Calu3 (cell line): ENCODE results near the gene PANK3. TPM values are rescaled to one million over a fixed set of nuclear protein-coding genes. Genes with fewer than 3 reads are reported as not detected.

Source experiments
- BruUV-seq: library from RNA; stranded (reverse); fragments of 400-500 nt; replicated peaks from 2 replicates; lab custom pipeline; 2021; lab: Mats Ljungman, UMichigan
- CTCF ChIA-PET: fragments of 300-600 bp; sonication (Branson Sonifier 250); formaldehyde crosslinking; loops from one replicate; lab custom pipeline; 2022; ENCODE audit warnings: antibody characterized with exemption; lab: Charles Lee
- DNase-seq: peaks from one replicate; pipeline ENCODE4 v3.0.0; 2022
- H3K27ac Mint-ChIP-seq: one replicate; pipeline ENCODE4 v1.8.0; 2022; ENCODE audit warnings: mixed read lengths; ENCODE audit not compliant: unreplicated experiment
- H3K27me3 Mint-ChIP-seq: one replicate; pipeline ENCODE4 v1.8.0; 2022; ENCODE audit warnings: mixed read lengths; ENCODE audit not compliant: unreplicated experiment
- H3K36me3 Mint-ChIP-seq: one replicate; pipeline ENCODE4 v1.8.0; 2022; ENCODE audit warnings: mild to moderate bottlenecking, moderate library complexity, mixed read lengths; ENCODE audit not compliant: insufficient read depth, unreplicated experiment
- H3K4me1 Mint-ChIP-seq: one replicate; pipeline ENCODE4 v1.8.0; 2022; ENCODE audit warnings: mild to moderate bottlenecking, low read depth, mixed read lengths; ENCODE audit not compliant: unreplicated experiment
- H3K4me3 Mint-ChIP-seq: one replicate; pipeline ENCODE4 v1.8.0; 2022; ENCODE audit warnings: mild to moderate bottlenecking, low read depth, moderate library complexity, mixed read lengths; ENCODE audit not compliant: unreplicated experiment
- H3K9me3 Mint-ChIP-seq: one replicate; pipeline ENCODE4 v1.8.0; 2022; ENCODE audit warnings: low read depth, mixed read lengths; ENCODE audit not compliant: unreplicated experiment
- intact Hi-C: fragments of 100-400 bp; cut with micrococcal nuclease; formaldehyde crosslinking; loops from one replicate; pipeline ENCODE4 v1.10.0; 2022; ENCODE audit not compliant: unreplicated experiment
- total RNA-seq: library from RNA; stranded (reverse); gene quantifications from 2 replicates; pipeline ENCODE4 v1.2.3, GENCODE V29; 2022
- TF ChIP-seq, protein P1 (sequence below): fragments of 200-600 bp; IDR thresholded peaks from one replicate; pipeline ENCODE4 v1.8.0; 2022; ENCODE audit warnings: antibody characterized with exemption; ENCODE audit not compliant: unreplicated experiment

The PANK3 gene
- total RNA-seq, 1 experiment from 2014 or later, result 116 TPM

DNA sequence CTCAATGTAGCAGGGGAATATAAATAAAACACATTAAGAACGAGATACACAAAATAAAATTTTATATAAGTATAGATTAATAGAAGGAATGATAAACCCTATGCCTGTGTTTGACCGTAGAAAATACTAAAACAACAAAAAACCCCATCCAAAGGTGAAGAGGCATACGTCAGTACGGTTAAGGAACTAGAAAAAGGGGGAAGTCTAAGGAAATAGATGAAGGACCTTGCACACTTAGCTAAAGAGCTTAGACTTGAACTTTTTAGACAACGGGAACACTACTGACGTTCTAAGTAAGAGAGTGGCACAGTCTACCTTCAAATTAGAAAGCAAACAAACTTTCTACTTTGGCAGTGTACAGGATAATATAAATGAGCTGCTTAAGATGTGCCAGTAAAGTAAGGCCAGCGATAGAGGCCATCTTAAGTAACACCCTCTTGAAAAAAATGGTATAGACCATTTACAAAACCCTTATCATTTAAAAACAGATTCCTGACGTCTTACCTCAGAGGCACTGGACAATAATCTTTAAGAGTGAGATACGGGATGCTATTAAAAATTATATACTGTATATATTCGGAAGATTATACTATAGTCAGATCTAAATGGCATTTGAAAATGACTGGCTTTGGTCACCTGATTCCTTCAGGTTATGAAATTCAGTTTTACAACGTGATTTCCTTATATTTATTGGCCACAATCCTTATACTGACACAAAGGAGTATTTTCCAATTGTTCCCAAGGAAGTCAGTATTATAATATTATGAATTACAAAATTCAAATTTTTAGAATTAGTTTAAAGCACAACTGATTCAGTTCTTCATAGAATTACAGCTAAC, 8.5 kb downstream of the PANK3 start:
- no peak overlapping the region for H3K27ac Mint-ChIP-seq
- H3K4me1 Mint-ChIP-seq, result peaks cover 15% of the 10 kb centered on the region
- intact Hi-C loops, result loop anchor here (10.0 kb wide), 1 partner anchor 1014 kb away; the partner anchor contains the start of gene SPDL1
- H3K36me3 Mint-ChIP-seq, result peaks cover 35% of the 10 kb centered on the region
- CTCF ChIA-PET, result no interaction called here
- H3K4me3 Mint-ChIP-seq, result no peak overlapping the region
- TF ChIP-seq, protein P1, sequence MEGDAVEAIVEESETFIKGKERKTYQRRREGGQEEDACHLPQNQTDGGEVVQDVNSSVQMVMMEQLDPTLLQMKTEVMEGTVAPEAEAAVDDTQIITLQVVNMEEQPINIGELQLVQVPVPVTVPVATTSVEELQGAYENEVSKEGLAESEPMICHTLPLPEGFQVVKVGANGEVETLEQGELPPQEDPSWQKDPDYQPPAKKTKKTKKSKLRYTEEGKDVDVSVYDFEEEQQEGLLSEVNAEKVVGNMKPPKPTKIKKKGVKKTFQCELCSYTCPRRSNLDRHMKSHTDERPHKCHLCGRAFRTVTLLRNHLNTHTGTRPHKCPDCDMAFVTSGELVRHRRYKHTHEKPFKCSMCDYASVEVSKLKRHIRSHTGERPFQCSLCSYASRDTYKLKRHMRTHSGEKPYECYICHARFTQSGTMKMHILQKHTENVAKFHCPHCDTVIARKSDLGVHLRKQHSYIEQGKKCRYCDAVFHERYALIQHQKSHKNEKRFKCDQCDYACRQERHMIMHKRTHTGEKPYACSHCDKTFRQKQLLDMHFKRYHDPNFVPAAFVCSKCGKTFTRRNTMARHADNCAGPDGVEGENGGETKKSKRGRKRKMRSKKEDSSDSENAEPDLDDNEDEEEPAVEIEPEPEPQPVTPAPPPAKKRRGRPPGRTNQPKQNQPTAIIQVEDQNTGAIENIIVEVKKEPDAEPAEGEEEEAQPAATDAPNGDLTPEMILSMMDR, result no peak
- DNase-seq, result no peak
- no peaks in the 10 kb centered on the region for H3K9me3 Mint-ChIP-seq
- BruUV-seq, result no TSS peak
- H3K27me3 Mint-ChIP-seq, result no peaks in the 10 kb centered on the region

DNA sequence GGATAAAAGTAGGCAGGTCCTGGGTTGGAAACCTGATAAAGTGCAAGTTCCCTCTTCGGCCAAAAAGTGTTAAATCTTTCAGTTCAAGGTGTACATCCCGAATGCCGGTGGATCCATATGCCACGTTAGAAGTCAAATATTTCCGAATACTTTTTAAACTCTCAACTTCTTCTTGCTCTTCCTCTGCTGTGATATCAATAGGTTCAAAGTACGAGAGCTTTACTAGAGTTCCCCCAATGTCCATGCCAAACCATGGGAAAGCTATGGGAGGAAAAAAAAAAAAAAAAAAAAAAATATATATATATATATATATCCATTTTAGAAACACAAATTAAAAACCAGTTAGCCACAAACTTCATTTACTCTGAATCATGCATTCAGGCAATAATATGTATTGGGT, 10.4 kb downstream of the PANK3 start:
- intact Hi-C loops, result no loop called here
- Mint-ChIP-seq H3K27ac (no peak overlapping the region), H3K27me3 (no peaks in the 10 kb centered on the region), H3K36me3 (peaks cover 39% of the 10 kb centered on the region), H3K4me1 (peaks cover 13% of the 10 kb centered on the region), H3K9me3 (no peaks in the 10 kb centered on the region), H3K4me3 (no peak overlapping the region)
- no peak for DNase-seq
- CTCF ChIA-PET, result no interaction called here
- TF ChIP-seq, protein P1, result no peak
- no TSS peak for BruUV-seq

GRCh38 chr5:168563959-168564358, 15.2 kb downstream of the PANK3 start:
- no peak for DNase-seq
- CTCF ChIA-PET, result no interaction called here
- Mint-ChIP-seq H3K4me3 (no peak overlapping the region), H3K4me1 (peaks cover 17% of the 10 kb centered on the region), H3K27ac (no peak overlapping the region), H3K27me3 (no peaks in the 10 kb centered on the region), H3K9me3 (no peaks in the 10 kb centered on the region), H3K36me3 (peaks cover 39% of the 10 kb centered on the region)
- BruUV-seq, result no TSS peak
- TF ChIP-seq, protein P1, result no peak
- intact Hi-C loops, result loop anchor here (2.0 kb wide), 1 partner anchor 13 kb away; no protein-coding TSS in a partner anchor

DNA sequence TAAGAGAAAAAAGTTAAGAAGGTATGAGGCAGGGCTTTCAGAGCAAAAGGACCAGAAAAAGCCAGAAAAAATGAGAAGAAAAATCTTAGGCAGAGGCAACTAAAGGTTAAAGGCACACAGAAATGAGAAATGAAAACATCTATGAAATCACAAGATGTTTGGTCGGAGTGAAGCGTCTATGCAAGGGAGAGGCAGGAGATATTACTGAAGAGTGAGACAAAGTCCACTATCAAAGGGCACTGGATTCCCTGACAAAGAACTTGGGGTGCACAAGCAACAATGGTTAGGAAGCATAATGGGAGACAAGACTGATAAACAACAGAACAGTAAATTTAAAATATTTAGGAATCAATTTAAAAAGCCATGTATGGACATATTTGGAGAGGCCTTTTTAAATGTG, 16.9 kb downstream of the PANK3 start:
- BruUV-seq, result no TSS peak
- intact Hi-C loops, result loop anchor here (2.0 kb wide), 1 partner anchor 15 kb away; no protein-coding TSS in a partner anchor
- Mint-ChIP-seq H3K9me3 (no peaks in the 10 kb centered on the region), H3K27ac (no peak overlapping the region), H3K27me3 (no peaks in the 10 kb centered on the region), H3K4me1 (peaks cover 17% of the 10 kb centered on the region), H3K36me3 (peaks cover 42% of the 10 kb centered on the region), H3K4me3 (no peak overlapping the region)
- no peak for DNase-seq
- CTCF ChIA-PET, result interaction anchor here (0.7 kb wide), 1 partner anchor 13 kb away, joined by 3 read pairs; no protein-coding TSS in a partner anchor
- TF ChIP-seq, protein P1, result no peak
